SU-DHL-6 (cell line): ENCODE data around the gene EFHC2.

Experiments
- H2AFZ ChIP-seq: fragments of 200-600 bp; sonication (generic); 2 replicates; pipeline ENCODE4 v1.6.1; 2014; ENCODE audit warnings: low read depth, mild to moderate bottlenecking, moderate library complexity, mixed read lengths, antibody characterized with exemption, low read length; ENCODE audit not compliant: severe bottlenecking
- H3F3A ChIP-seq: fragments of 200-600 bp; shearing (Covaris generic); 2 replicates; pipeline ENCODE4 v1.6.0; 2016; ENCODE audit warnings: antibody characterized with exemption, mild to moderate bottlenecking; ENCODE audit not compliant: insufficient read depth
- H3K27ac ChIP-seq: fragments of 200-600 bp; sonication (generic); 2 replicates; pipeline ENCODE4 v1.5.1; 2016; ENCODE audit warnings: low read depth, mild to moderate bottlenecking, low read length, moderate library complexity, mixed read lengths
- H3K27me3 ChIP-seq: fragments of 200-600 bp; sonication (generic), shearing (Covaris generic); 2 replicates; pipeline ENCODE4 v1.6.0; 2014; ENCODE audit warnings: mild to moderate bottlenecking, low read length
- H3K36me3 ChIP-seq: fragments of 200-600 bp; sonication (generic); 2 replicates; pipeline ENCODE4 v1.6.1; 2014; ENCODE audit warnings: mild to moderate bottlenecking, low read length, mixed read lengths
- H3K4me2 ChIP-seq: fragments of 300-600, 200-600 bp; shearing (Covaris generic), sonication (generic); 2 replicates; pipeline ENCODE4 v1.6.0; 2014; ENCODE audit warnings: low read length, low read depth, mild to moderate bottlenecking; ENCODE audit not compliant: poor library complexity, severe bottlenecking
- H3K4me3 ChIP-seq: fragments of 200-600 bp; sonication (generic); 2 replicates; pipeline ENCODE4 v1.5.1; 2014; ENCODE audit warnings: antibody characterized with exemption, low read length, mild to moderate bottlenecking, mixed read lengths; ENCODE audit not compliant: insufficient read depth, poor library complexity, severe bottlenecking
- H3K79me2 ChIP-seq: fragments of 200-600 bp; sonication (generic); 2 replicates; pipeline ENCODE4 v1.6.1; 2014; ENCODE audit warnings: mild to moderate bottlenecking, low read length, moderate library complexity; ENCODE audit not compliant: insufficient read depth
- H3K9ac ChIP-seq: fragments of 200-600 bp; sonication (generic); 2 replicates; pipeline ENCODE4 v1.7.0; 2014; ENCODE audit warnings: mild to moderate bottlenecking, low read length
- H3K9me2 ChIP-seq: fragments of 200-600 bp; sonication (generic); replicated peaks from 2 replicates; pipeline ENCODE4 v1.6.1; 2014; ENCODE audit warnings: low read length; ENCODE audit not compliant: insufficient read depth
- H3K9me3 ChIP-seq: fragments of 200-600 bp; sonication (generic); 2 replicates; pipeline ENCODE4 v1.6.1; 2014; ENCODE audit warnings: low read length, mixed read lengths; ENCODE audit not compliant: insufficient read depth
- H4K20me1 ChIP-seq: fragments of 200-600 bp; sonication (generic); 2 replicates; pipeline ENCODE4 v1.6.1; 2014; ENCODE audit warnings: low read depth, mild to moderate bottlenecking, antibody characterized with exemption, low read length, moderate library complexity, mixed read lengths
- EZH2phosphoT487 ChIP-seq: fragments of 200-600 bp; sonication (generic), shearing (Covaris generic); conservative IDR thresholded peaks from 2 replicates; pipeline ENCODE4 v1.6.1; 2018; ENCODE audit warnings: mild to moderate bottlenecking, antibody characterized with exemption, low read length, moderate library complexity, mixed read lengths
- TF ChIP-seq, protein P1 (sequence below): fragments of 200-600 bp; sonication (generic); IDR thresholded peaks from one replicate; pipeline ENCODE4 v1.5.1; 2017; ENCODE audit warnings: antibody characterized with exemption, mild to moderate bottlenecking, low read length, moderate library complexity; ENCODE audit not compliant: insufficient read depth, poor library complexity, severe bottlenecking

The EFHC2 gene

DNA sequence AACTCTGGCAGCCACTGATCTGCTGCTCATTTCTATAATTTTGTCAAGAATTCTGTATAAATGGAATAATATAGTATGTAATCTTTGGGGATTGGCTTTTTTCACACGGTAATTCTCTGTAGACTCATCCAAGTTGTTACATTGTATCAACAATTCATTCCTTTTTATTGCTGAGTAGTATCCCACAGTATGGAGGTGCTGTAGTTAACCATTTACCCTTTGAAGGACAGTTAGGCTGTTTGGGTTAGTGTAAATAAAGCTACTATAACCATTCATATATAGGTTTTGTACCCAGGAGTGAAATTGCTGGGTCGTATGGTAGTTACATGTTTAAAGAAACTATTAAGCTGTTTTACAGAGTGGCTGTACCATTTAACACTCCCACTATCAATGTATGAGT lies 213.3 kb downstream of the EFHC2 start:
- H3K9ac ChIP-seq, result no peak overlapping the region
- H3K9me3 ChIP-seq, result no peaks in the 10 kb centered on the region
- H4K20me1 ChIP-seq, result no peaks in the 10 kb centered on the region
- no peaks in the 10 kb centered on the region for H3K9me2 ChIP-seq
- H3K27ac ChIP-seq, result no peak overlapping the region
- H3K27me3 ChIP-seq, result no peaks in the 10 kb centered on the region
- H3F3A ChIP-seq, result no peaks in the 10 kb centered on the region
- H2AFZ ChIP-seq, result no peak overlapping the region
- H3K4me3 ChIP-seq, result no peak overlapping the region
- no peaks in the 10 kb centered on the region for H3K79me2 ChIP-seq
- no peak overlapping the region for H3K4me2 ChIP-seq
- TF ChIP-seq EZH2phosphoT487, result no peak
- TF ChIP-seq, protein P1, sequence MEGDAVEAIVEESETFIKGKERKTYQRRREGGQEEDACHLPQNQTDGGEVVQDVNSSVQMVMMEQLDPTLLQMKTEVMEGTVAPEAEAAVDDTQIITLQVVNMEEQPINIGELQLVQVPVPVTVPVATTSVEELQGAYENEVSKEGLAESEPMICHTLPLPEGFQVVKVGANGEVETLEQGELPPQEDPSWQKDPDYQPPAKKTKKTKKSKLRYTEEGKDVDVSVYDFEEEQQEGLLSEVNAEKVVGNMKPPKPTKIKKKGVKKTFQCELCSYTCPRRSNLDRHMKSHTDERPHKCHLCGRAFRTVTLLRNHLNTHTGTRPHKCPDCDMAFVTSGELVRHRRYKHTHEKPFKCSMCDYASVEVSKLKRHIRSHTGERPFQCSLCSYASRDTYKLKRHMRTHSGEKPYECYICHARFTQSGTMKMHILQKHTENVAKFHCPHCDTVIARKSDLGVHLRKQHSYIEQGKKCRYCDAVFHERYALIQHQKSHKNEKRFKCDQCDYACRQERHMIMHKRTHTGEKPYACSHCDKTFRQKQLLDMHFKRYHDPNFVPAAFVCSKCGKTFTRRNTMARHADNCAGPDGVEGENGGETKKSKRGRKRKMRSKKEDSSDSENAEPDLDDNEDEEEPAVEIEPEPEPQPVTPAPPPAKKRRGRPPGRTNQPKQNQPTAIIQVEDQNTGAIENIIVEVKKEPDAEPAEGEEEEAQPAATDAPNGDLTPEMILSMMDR, result no peak
- H3K36me3 ChIP-seq, result no peaks in the 10 kb centered on the region

DNA sequence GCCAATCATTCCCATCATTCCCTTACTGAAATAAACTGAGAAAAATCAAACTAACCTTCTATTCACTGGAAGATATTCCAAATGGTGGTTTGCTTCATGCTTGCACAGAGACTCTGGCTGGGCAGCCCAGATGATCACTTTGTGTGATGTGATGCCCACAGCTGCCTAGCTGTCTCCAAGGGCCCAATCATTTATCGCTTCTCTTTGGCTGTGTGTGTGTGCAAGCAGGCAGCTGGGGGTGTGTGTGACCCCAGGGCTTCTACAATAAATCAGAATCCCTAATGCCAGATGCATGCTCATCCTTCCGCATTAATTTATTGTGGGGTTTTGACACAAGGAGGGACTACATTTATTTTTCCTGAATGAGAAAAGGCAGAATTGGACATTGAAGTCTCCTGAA lies 230.1 kb downstream of the EFHC2 start:
- Histone ChIP-seq H3F3A (no peaks in the 10 kb centered on the region), H4K20me1 (no peaks in the 10 kb centered on the region), H3K4me2 (no peak overlapping the region), H3K9ac (no peak overlapping the region), H3K27me3 (no peaks in the 10 kb centered on the region), H2AFZ (no peak overlapping the region), H3K9me3 (no peaks in the 10 kb centered on the region), H3K79me2 (no peaks in the 10 kb centered on the region), H3K36me3 (no peaks in the 10 kb centered on the region), H3K27ac (no peak overlapping the region), H3K9me2 (no peaks in the 10 kb centered on the region), H3K4me3 (no peak overlapping the region)
- TF ChIP-seq, protein P1, result no peak
- TF ChIP-seq EZH2phosphoT487, result no peak

DNA sequence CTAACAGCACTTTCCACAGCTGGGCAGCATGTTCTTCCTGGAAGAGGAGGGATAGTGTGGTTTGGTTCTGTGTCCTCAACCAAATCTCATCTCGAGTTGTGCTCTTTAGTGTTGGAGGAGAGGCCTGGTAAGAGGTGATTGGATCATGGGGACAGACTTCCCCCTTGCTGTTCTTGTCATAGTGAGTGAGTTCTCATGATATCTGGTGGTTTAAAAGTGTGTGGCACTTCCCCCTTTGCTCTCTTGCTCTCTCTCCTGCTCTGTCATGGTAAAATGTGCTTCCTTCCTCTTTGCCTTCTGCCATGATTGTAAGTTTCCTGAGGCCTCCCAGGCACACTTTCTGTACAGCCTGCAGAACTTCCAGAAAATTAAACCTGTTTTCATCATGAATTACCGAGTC lies 236.6 kb downstream of the EFHC2 start:
- no peaks in the 10 kb centered on the region for H3K79me2 ChIP-seq
- no peaks in the 10 kb centered on the region for H3K9me2 ChIP-seq
- no peaks in the 10 kb centered on the region for H3K27me3 ChIP-seq
- H3K4me2 ChIP-seq, result no peak overlapping the region
- H2AFZ ChIP-seq, result no peak overlapping the region
- no peaks in the 10 kb centered on the region for H3K9me3 ChIP-seq
- H4K20me1 ChIP-seq, result no peaks in the 10 kb centered on the region
- TF ChIP-seq, protein P1, result no peak
- TF ChIP-seq EZH2phosphoT487, result no peak
- H3F3A ChIP-seq, result no peaks in the 10 kb centered on the region
- no peak overlapping the region for H3K4me3 ChIP-seq
- H3K27ac ChIP-seq, result no peak overlapping the region
- H3K9ac ChIP-seq, result no peak overlapping the region
- H3K36me3 ChIP-seq, result no peaks in the 10 kb centered on the region

DNA sequence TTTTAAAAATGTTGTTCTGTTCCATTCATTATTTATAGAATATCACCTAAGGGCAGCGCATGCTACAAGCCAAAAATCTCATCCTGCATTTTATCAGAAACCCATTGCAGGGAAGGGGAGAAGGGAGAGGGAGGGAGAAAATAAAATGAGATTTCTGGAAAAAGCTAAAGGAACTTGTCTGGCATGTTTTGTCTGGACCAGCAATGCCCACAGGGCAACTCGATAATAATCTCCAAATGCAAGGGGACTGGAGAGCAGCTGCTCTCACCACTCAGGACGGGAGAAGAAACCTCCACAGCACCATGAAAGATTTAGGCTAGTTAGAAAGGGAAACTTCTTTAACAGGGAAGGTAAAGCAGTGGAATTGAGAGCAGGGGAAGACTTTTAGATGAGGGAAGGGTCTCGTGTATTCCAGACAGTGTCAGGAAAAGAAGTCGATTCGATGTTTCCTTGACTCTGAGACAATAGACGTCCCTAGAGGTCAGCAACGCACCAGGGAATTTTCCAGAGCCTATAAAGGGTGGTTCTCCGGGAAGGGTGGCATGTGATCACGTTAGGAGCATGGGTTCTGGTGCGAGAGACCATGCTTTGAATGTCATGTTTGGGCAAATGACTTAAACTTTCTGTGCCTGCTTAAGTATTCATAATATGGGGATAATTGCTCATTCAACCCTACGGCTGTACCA lies 238.1 kb downstream of the EFHC2 start:
- Histone ChIP-seq H3K27me3 (no peaks in the 10 kb centered on the region), H3K79me2 (no peaks in the 10 kb centered on the region), H3K9me2 (no peaks in the 10 kb centered on the region), H3K4me2 (no peak overlapping the region), H3K4me3 (no peak overlapping the region), H3K9ac (no peak overlapping the region), H4K20me1 (no peaks in the 10 kb centered on the region), H3K27ac (no peak overlapping the region), H3K9me3 (no peaks in the 10 kb centered on the region), H3F3A (no peaks in the 10 kb centered on the region), H3K36me3 (no peaks in the 10 kb centered on the region), H2AFZ (no peak overlapping the region)
- TF ChIP-seq, protein P1, result no peak
- TF ChIP-seq EZH2phosphoT487, result no peak
